Neuronal stem cell (in vitro differentiated cells): ENCODE measurements around the gene KRT35.

Experiments used
- DNase-seq: peaks from one replicate; pipeline ENCODE4 v3.0.0-alpha.2; 2013; ENCODE audit warnings: low spot score
- H2AFZ ChIP-seq: one replicate; pipeline ENCODE4 v1.6.1; 2013; ENCODE audit warnings: mild to moderate bottlenecking, low read length, inconsistent platforms
- H2AK5ac ChIP-seq: 2 replicates; pipeline ENCODE4 v1.6.1; 2013; ENCODE audit warnings: low read depth, mild to moderate bottlenecking, inconsistent platforms, low read length, moderate library complexity, mixed read lengths
- H2BK120ac ChIP-seq: 2 replicates; pipeline ENCODE4 v1.6.1; 2013; ENCODE audit warnings: low read depth, mild to moderate bottlenecking, inconsistent platforms, low read length, moderate library complexity, mixed read lengths
- H2BK12ac ChIP-seq: one replicate; pipeline ENCODE4 v1.6.1; 2013; ENCODE audit warnings: low read length, inconsistent platforms
- H2BK15ac ChIP-seq: 2 replicates; pipeline ENCODE4 v1.6.1; 2013; ENCODE audit warnings: mild to moderate bottlenecking, low read length, inconsistent platforms, mixed read lengths
- H2BK5ac ChIP-seq: one replicate; pipeline ENCODE4 v1.6.1; 2013; ENCODE audit warnings: inconsistent platforms, mild to moderate bottlenecking, low read length, moderate library complexity
- H3K14ac ChIP-seq: one replicate; pipeline ENCODE4 v1.6.1; 2013; ENCODE audit warnings: low read length, inconsistent platforms
- H3K18ac ChIP-seq: 2 replicates; pipeline ENCODE4 v1.6.1; 2013; ENCODE audit warnings: low read length, inconsistent platforms
- H3K23ac ChIP-seq: 2 replicates; pipeline ENCODE4 v1.6.1; 2013; ENCODE audit warnings: low read depth, mild to moderate bottlenecking, mixed read lengths, low read length, inconsistent platforms; ENCODE audit not compliant: poor library complexity
- H3K27ac ChIP-seq: replicated peaks from 3 replicates; pipeline ENCODE4 v1.5.1; 2013; ENCODE audit warnings: low read length, inconsistent platforms
- H3K27me3 ChIP-seq, 3 experiments: 2 replicates each; pipeline ENCODE4 v1.6.1; 2013; ENCODE audit warnings: low read length in 3 of 3, mild to moderate bottlenecking in 2 of 3, inconsistent platforms in 1 of 3, low read depth in 1 of 3, mixed read lengths in 1 of 3, moderate library complexity in 1 of 3; ENCODE audit not compliant: control insufficient read depth in 3 of 3, insufficient read depth in 3 of 3
- H3K36me3 ChIP-seq, 2 donors: replicated peaks in 1 of 2; 2 replicates each; pipeline ENCODE4 v1.6.1; 2013; ENCODE audit warnings: low read length in 2 of 2; ENCODE audit not compliant: control insufficient read depth in 2 of 2, insufficient read depth in 2 of 2
- H3K4ac ChIP-seq: 2 replicates; pipeline ENCODE4 v1.6.1; 2013; ENCODE audit warnings: inconsistent platforms, mild to moderate bottlenecking, low read length, moderate library complexity
- H3K4me1 ChIP-seq, 2 donors: 1 replicate in 1 of 2; 2 replicates in 1 of 2; pipeline ENCODE4 v1.6.1; 2013; ENCODE audit warnings: low read length in 2 of 2, low read depth in 1 of 2; ENCODE audit not compliant: control insufficient read depth in 2 of 2, insufficient read depth in 1 of 2
- H3K4me2 ChIP-seq: one replicate; pipeline ENCODE4 v1.6.1; 2013; ENCODE audit warnings: mild to moderate bottlenecking, low read length, inconsistent platforms; ENCODE audit not compliant: insufficient read depth, poor library complexity, severe bottlenecking
- H3K4me3 ChIP-seq, 2 donors: 2 replicates each; pipeline ENCODE4 v1.5.1; 2013; ENCODE audit warnings: low read length in 2 of 2, mild to moderate bottlenecking in 2 of 2, inconsistent platforms in 1 of 2, moderate library complexity in 1 of 2
- H3K79me1 ChIP-seq: one replicate; pipeline ENCODE4 v1.6.1; 2013; ENCODE audit warnings: low read depth, mild to moderate bottlenecking, inconsistent platforms, low read length, moderate library complexity
- H3K9ac ChIP-seq: one replicate; pipeline ENCODE4 v1.6.1; 2013; ENCODE audit warnings: mild to moderate bottlenecking, low read depth, low read length, inconsistent platforms; ENCODE audit not compliant: poor library complexity
- H3K9me3 ChIP-seq, 2 donors: replicated peaks in 1 of 2; 2 replicates each; pipeline versions ENCODE3 to v1.6.1; 2013; ENCODE audit warnings: low read length in 2 of 2, mild to moderate bottlenecking in 2 of 2, inconsistent platforms in 1 of 2, low read depth in 1 of 2, mixed read lengths in 1 of 2, moderate library complexity in 1 of 2; ENCODE audit not compliant: control insufficient read depth in 2 of 2, insufficient read depth in 1 of 2
- H4K8ac ChIP-seq: one replicate; pipeline ENCODE4 v1.6.1; 2013; ENCODE audit warnings: low read depth, mild to moderate bottlenecking, inconsistent platforms, low read length, moderate library complexity
- H4K91ac ChIP-seq: one replicate; pipeline ENCODE4 v1.6.1; 2013; ENCODE audit warnings: low read length, low read depth, mild to moderate bottlenecking, inconsistent platforms; ENCODE audit not compliant: poor library complexity
- WGBS, 2 donors: extraction: QIAGEN DNeasy Blood & Tissue Kit; methylation state at CpG; one replicate each; pipeline ENCODE4 v1.1.7; 2013; ENCODE audit warnings: missing lambda C conversion rate in 2 of 2, mixed read lengths in 1 of 2; ENCODE audit not compliant: insufficient read length in 2 of 2, insufficient replicate concordance in 1 of 2; ENCODE audit errors: extremely low coverage in 2 of 2; 5-methylcytosine and 5-hydroxymethylcytosine counted together

KRT35 gene

DNA sequence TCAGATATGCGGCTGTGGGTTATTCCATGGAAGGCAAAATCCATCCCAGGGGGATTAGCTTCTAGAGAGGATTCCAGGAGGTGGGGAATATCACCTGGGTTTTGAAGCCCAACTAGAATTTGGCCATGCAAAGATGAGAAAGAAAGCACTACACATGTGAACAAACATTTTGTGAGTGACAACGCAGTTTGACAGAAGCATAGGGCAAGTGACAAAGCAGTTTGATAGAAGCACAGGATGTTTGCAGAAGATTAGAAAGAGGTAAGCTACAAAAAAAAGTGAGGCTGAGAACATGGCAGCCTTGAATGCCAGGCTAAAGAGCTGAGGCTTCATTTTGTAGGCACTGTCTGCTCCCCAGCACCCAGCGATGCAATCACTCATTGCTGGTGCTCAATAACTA, 27.9 kb downstream of the KRT35 start:
- Histone ChIP-seq H2BK12ac (no peak overlapping the region), H3K79me1 (no peaks in the 10 kb centered on the region), H4K91ac (no peak overlapping the region), H2AFZ (no peak overlapping the region), H3K4me1 (no peaks in the 10 kb centered on the region), H4K8ac (no peak overlapping the region), H3K9ac (no peak overlapping the region), H3K9me3 (peaks cover 0 to 7% of the 10 kb centered on the region in 2 donors), H2AK5ac (no peak overlapping the region), H3K4me3 (no peak overlapping the region), H3K36me3 (no peaks in the 10 kb centered on the region), H3K23ac (no peak overlapping the region), H2BK120ac (no peak overlapping the region), H3K4me2 (no peak overlapping the region), H2BK15ac (no peak overlapping the region), H3K27me3 (no peaks in the 10 kb centered on the region), H2BK5ac (no peak overlapping the region), H3K14ac (no peak overlapping the region), H3K4ac (no peak overlapping the region), H3K18ac (no peak overlapping the region), H3K27ac (no peak overlapping the region)
- WGBS, 2 donors, result no CpG with 5 or more reads among the region's 3 CpGs
- no peak for DNase-seq

- no peak overlapping the region for H3K9ac ChIP-seq
- no peak overlapping the region for H2AK5ac ChIP-seq
- no peak overlapping the region for H2AFZ ChIP-seq
- no peak overlapping the region for H2BK120ac ChIP-seq
- H3K4me3 ChIP-seq, result peak overlapping the region in 1 of 2 donors; percentile 14
- no peak overlapping the region for H2BK12ac ChIP-seq
- H4K8ac ChIP-seq, result no peak overlapping the region
- H3K14ac ChIP-seq, result no peak overlapping the region
- no peak overlapping the region for H3K18ac ChIP-seq
- no peak overlapping the region for H3K27ac ChIP-seq
- H2BK5ac ChIP-seq, result no peak overlapping the region
- no peak overlapping the region for H2BK15ac ChIP-seq
- H3K27me3 ChIP-seq, result no peaks in the 10 kb centered on the region
- DNase-seq, result no peak
- H3K23ac ChIP-seq, result no peak overlapping the region
- no peak overlapping the region for H4K91ac ChIP-seq
- no peak overlapping the region for H3K4me2 ChIP-seq
- no CpG with 5 or more reads among the region's 4 CpGs for WGBS, 2 donors
- no peaks in the 10 kb centered on the region for H3K4me1 ChIP-seq
- H3K36me3 ChIP-seq, result no peaks in the 10 kb centered on the region
- H3K4ac ChIP-seq, result no peak overlapping the region
- H3K79me1 ChIP-seq, result no peaks in the 10 kb centered on the region
- H3K9me3 ChIP-seq, result peaks cover 0 to 7% of the 10 kb centered on the region in 2 donors
Measured at GRCh38 chr17:41452281-41452680, 28.7 kb downstream of the KRT35 start.

DNA sequence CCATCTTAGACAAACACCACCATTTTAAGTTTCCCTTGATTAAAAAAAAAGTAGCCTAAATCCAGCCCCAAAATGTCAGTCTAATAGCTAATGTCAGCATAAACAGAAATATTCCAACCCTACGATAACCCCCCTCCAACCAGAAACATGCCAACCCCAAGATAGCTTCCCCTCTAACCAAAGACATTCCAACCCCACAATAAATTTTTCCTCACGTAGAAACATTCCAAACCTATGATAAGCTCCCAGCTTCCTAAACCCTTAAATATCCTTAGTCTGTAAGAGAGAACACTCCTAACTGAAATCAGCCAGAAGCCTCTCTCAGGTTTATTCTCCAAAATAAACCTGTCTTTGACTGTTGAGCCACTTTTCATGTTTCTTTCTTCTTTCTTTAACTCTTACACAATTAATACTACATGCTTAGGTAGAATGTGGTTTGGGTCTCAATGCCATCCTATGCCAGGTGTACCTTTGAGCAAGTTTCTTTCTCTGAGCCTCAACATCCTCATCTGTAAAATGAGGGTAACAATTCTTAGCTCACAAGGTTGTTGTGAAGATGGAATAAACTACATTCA, 29.7 kb downstream of the KRT35 start:
- no peak overlapping the region for H3K4me3 ChIP-seq
- no CpG with 5 or more reads among the region's 2 CpGs for WGBS, 2 donors

DNA sequence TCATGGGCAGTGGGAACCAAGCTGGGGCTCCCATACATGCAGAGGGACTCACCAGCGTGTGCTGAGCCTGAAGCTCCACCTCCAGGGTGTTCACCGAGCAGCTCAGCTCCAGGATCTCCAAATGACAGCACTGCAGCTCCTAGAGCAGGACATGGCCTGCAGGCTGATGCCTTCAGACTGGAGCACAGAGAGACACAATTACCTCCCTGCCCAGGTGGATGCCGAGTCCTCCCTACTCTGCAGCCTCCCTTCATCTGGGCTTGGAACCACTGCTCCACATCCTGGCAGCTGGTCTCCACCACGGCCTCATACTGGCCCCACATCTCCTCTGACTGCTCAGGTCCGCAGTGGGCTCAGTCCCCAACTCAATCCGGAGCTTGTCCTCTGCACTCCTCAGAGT, 31.9 kb downstream of the KRT35 start:
- Histone ChIP-seq H2BK5ac (no peak overlapping the region), H3K23ac (no peak overlapping the region), H3K4me1 (no peaks in the 10 kb centered on the region), H2AK5ac (no peak overlapping the region), H3K27me3 (no peaks in the 10 kb centered on the region), H3K9ac (no peak overlapping the region), H3K18ac (no peak overlapping the region), H3K27ac (no peak overlapping the region), H3K4ac (no peak overlapping the region), H3K9me3 (peaks cover 0 to 7% of the 10 kb centered on the region in 2 donors), H4K8ac (no peak overlapping the region), H3K14ac (no peak overlapping the region), H3K4me3 (no peak overlapping the region), H2BK120ac (no peak overlapping the region), H4K91ac (no peak overlapping the region), H2BK15ac (no peak overlapping the region), H2AFZ (no peak overlapping the region), H3K79me1 (no peaks in the 10 kb centered on the region), H3K36me3 (no peaks in the 10 kb centered on the region), H2BK12ac (no peak overlapping the region), H3K4me2 (no peak overlapping the region)
- no peak for DNase-seq
- WGBS, 2 donors, result no CpG with 5 or more reads among the region's 6 CpGs

More for the DNA sequence above, 29.7 kb downstream of the KRT35 start:
- Histone ChIP-seq H3K14ac (no peak overlapping the region), H2BK15ac (no peak overlapping the region), H2AK5ac (no peak overlapping the region), H3K27ac (no peak overlapping the region), H2BK12ac (no peak overlapping the region), H3K18ac (no peak overlapping the region), H3K27me3 (no peaks in the 10 kb centered on the region), H3K9ac (no peak overlapping the region), H3K4me2 (no peak overlapping the region), H2BK120ac (no peak overlapping the region), H3K9me3 (peaks cover 0 to 7% of the 10 kb centered on the region in 2 donors), H3K79me1 (no peaks in the 10 kb centered on the region), H2AFZ (no peak overlapping the region), H3K23ac (no peak overlapping the region), H3K4me1 (no peaks in the 10 kb centered on the region), H4K91ac (no peak overlapping the region), H4K8ac (no peak overlapping the region), H3K36me3 (no peaks in the 10 kb centered on the region), H3K4ac (no peak overlapping the region), H2BK5ac (no peak overlapping the region)
- DNase-seq, result no peak
